Stimulated activated CD8-positive, alpha-beta memory T cell treated with anti-CD3 and anti-CD28 coated beads, Interleukin-7, amount 100 ng/mL, for 1 hour (primary cell): ENCODE data around the gene FADS6.
"Not testable (repeated sequence)": the region's sequence is repeated elsewhere in the genome, so short reads cannot be mapped to it uniquely, and the experiment has no call there.

Experiments used
- DNase-seq, 2 donors: peaks; one replicate each; pipeline ENCODE4 v3.0.0-alpha.2; 2020; ENCODE audit warnings: low read depth in 2 of 2

FADS6 gene

DNA sequence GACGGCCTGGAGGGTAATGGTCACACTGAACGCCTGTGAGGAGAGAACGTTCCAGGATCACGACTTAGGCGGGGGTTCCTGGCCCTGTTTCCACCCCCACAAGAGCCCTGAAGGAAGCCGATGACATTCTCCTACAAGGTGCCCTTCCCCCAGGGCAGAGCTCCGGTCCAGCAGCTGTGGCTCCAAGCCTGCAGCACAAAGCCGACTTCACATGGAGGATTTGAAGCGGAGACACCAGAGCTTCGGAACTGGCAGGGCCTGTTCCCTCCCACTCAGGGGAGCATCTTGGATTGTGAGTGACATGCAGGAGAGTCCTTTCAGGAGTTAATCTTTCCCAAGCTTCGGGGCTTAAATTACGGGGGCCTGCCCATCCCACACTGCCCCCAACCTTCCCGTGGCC is 5.0 kb downstream of the FADS6 start:
- DNase-seq = no peak

DNA sequence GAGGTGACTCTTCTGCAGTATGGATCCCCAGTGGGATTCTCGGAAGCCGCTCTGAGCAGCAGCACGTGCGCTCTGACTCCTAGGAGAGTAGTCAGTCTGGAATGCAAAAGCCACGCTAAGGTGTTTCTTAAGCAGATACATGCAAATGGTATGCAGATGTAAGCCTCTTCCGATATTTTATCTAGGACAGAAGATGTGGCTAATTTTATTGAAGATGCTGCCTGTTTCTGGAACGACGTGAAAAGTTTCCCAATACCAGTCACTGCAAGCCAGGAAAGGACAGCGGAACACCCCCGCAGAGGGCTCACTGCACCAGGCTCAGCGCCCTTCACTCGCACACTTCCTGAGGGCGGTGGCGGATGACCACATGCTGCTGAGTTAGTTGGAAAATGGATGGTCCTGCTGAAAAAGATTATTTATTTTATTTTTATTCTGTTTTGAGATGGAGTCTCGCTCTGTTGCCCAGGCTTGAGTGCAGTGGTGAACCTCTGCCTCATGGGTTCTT is 10.1 kb downstream of the FADS6 start:
- DNase-seq = no peak

DNA sequence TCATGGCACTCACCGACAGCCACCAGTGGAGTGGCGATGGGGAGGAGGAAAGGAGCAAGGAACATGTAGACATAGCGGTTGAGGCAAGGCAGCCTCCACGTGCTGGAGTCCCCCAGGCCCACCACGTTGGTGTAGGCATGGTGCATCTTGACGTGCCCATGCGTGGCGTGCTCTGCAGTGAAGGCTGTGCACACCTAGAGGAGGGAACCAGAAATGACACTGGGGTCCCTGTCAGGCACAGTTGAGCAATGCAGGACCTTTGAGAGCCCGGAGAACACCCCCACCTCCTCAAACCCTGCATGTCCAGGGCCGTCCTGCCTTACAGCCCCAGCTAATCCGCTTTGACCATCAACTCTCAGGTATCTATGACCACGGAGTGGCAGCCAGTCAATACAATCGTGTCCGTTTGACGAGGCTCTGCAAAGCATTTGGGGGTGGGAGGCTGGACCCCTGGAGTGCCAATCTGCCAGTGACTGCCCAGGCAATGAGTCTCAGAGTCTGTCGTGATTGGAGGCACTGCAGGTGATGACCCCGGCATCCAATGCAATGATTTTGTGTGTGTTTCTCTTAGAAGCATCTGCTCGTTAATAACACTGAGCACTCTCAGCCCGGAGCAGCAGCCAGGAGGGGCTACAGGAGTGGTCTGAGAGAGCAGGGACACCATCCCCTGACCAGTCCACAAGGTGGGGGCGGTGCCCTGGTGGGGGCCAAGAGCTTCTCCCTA is 10.8 kb downstream of the FADS6 start:
- DNase-seq = no peak

DNA sequence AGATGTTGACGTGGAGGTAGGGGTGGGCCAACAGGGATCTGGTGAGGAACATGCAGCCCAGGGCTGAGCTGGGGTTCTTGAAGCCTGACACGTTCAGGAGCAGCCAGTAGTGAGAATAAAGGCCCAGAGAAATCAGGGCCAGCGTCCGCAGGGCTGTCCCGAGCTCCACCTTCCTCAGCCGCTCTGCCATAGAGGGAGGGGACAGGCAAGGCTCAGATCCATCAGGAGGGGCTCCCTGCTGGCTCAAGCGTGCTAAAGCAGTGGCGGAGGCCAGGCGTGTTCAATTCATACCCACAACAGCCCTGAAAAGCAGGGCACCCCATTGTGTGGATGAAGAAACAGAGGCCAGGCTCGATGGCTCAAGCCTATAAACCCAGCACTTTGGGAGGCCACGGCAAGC is 12.4 kb downstream of the FADS6 start:
- no peak for DNase-seq

DNA sequence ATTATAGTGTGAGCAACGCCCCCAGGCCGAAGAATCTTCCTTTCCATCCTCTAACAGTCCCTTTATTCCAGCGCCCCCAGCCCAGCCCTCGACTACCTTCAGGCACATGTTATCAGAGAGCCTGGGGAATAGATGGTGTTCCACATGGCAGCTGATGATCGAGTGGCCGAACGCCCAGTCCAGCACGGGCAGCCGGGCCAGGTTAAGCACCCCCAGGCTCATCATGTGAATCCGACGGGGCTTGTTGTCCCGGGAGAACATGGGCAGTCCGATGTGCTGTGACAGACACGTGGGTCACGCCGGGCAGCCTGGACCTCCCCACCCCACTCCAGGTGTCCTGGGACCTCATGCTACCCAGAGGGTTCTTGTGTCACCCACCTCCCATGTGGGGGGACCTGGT is 14.1 kb downstream of the FADS6 start:
- no peak for DNase-seq

DNA sequence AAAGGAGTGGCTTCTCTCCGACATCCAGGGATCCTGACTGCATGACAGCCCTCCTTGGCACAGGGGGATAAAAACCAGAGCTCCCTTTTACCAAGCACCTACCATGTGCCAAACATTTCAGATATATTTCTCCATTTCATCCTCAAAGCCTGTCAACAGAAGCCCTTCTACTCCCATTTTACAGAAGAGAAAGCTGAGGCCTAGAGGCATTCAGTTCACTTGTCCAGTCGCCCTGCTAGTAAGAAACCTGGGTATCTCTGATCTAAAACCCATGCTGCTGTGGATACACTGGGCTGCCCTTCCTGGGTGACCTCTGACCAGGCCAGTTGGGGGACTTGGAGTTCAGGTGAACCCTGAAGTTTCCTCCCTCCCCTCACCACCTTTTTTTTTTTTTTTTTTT is 14.8 kb downstream of the FADS6 start:
- DNase-seq = no peak

DNA sequence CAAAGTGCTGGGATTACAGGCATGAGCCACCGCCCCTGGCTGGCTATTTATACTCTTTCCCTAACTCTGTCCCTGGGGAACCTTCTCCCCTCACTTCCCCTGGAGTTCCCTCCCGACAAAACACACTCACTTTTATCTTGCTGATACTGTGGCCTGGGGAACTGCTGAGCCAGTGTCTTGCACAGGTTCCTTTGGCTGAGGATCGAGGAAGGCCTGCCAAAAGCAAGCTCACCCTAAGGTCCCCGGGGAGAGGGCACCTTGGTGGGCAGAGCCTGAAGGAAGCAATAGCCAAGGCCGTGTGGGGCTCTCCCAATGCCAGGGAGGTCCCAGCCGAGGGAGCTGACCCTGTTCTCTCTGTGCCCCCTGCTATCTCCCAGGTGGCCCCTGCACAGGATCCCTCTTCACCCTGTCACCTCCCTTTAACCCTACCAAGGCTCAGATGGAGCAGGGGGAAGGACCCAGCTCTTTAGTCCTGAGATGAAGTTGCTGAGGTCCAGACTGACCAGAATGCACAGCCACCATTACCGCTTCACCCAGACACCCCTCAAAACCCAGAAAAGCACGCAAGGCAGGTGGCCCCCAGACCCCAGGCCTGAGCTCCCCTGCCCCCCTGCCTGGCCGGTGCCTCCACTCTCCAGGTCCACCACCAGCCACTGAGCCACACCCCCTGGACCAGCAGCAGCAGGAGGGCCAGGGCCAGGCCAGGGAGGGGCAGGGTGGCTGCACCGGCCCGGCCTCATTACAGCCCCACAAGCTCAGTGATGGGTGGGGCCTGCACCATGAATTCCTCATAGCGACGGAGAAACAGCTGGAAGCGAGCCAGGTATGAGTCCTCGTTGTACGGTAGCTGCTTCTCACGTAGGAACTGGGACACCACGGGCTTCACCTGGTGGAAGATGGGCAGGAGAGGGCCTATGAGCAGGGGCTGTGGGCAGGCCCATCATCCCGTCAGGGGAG is 15.6 kb downstream of the FADS6 start:
- no peak for DNase-seq

DNA sequence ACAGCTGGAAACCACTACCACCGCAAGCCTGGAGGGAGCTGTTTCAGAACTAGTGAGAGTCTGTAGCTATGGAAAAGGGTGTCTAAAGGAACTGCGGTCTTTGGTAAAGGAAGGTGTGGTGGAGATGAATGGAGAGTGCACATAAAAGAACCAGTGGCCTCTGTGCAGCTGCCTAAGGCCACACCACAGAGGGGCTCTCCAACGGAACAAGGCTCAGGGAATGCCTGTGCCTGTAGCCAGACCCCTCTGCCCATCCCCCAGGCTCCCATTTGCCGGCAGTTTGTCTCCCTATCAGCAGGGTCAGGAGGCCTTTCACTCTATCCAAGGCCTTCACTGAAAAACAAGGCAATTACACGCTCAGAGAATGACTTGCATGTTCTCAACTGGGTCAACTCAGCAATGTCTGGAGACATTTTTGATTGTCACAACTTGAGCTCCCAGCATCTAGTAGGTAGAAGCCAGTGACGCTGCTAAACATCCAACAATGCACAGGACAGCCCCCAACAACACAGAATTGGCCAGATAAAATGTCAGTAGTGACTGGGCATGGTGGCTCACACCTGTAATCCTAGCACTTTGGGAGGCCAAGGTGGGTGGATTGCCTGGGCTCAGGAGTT is 17.3 kb downstream of the FADS6 start:
- no peak for DNase-seq

DNA sequence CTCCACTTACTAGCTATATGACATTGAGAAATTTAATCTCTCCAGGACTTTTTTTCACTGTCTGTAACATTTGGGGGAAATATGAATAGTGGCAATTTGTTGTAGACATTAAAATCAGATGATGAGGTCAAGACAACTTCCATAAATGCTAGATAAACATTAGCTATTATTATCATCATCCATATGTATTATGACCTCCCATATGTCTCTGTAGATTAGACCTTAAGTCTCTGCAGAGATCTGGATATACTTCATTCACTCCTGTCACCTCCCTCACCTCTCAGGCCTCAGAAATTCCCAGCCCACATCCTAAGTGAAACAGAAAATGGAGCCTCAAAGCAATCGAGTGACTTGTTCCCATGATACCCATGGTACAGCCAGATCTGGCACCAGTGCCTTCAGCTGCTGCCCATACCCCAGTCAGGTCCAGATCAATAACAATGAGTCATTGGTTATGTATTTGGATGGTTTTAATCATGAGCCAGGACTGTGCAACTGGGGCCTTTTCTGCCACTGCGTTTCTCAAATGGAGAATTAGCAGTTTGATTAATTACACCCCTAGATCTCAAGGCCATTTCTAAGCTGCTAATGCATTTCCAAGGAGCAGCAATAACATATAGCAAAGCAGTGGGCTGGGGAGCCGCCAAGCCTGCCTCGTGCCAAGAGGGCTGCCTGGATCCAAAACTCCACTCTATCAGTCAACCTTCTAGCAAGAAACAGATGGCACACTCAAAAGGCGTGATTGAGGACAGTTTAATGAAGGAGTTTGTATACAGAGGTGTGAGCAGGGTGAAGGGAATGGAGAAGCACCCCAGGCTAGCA is 18.1 kb downstream of the FADS6 start:
- no peak for DNase-seq

DNA sequence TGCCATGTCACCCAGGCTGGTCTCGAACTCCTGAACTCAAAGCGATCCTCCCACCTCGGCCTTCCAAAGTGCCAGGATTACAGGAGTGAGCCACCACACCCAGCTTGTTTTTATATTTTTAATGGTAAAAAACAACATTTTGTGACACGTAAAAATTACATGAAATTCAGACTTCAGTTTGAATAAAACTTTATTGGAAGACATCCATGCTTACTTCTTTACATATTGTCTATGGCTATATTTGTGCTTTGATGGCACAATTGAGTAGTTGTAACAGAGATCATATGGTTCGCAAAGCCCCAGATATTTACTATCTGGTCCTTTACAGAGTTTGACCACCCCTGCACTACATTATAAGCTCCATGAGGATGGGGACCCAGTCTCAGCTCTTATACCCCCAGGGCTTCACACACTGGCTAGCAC is 18.8 kb downstream of the FADS6 start:
- DNase-seq = no peak

DNA sequence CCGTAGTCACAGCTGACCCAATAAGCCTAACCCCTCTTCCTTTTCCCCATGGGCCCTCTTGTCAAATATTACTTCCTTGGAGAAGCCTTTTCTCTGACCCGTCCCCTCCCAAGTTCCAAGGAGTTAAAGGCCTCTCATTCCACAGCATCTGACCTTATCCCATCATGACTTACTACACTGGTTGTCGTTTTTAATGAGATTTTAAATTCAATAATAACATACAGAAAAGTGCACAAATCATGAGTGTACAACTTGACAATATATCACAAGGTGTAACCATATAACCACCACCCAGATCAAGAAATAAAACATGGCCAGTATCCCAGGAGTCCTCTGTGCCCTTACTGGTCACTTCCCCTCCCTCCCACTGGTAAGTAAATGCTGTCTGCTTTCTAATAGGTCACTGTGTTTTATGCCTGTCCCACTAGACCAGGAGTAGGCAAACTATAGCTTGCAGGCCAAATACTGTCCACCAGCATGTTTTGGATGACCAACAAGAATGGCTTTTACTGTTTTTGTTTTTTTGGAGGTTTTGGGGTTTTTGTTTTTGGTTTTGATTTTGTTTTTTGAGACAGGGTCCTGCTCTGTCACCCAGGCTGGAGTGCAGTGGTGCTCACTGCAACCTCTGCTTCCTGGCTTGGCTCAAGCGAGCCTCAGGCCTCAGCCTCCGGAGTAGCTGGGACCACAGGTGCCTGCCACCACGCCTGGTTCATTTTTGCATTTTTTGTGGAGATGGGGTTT is 19.4 kb downstream of the FADS6 start:
- no peak for DNase-seq

DNA sequence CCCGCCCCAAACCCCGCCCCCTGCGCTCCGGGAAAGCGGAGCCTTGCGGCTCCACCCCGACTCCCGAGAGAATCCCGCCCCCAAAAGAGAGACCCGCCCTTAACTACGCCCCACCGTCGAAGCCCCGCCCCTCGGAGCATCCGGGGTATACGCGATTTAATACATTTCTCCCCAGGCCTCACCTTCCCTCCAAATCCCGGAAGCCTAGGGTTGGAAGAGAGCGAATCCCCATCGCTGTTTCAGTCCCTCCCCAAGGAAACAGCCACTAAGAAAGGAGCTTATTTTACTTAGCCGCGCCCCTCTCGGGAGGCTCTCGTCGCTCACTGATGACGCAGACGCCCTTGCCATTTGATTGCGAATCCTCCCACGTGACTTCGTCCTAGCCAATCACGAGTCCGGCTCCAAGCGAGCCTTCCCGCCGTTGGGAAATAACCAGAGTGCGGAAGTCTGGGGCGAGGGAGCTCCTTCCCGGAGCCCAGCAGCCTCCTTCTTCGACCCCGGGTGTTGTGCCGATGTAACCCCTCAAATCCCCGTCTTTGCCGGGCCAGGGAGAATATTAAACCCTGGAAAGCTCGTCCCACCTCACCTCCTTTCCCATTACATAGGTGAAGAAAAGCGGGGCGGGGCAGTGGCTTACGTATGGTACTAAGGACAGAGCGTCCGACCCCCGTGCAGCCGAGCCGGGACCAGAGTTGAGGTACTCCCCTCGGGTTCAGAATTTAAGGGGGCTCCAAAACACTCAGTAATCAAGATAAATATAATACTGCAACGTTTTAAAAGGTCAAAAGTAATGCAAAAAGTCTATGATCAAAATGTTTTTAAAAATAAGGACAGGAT is 20.2 kb downstream of the FADS6 start:
- DNase-seq = peak; percentile 98 to 99

DNA sequence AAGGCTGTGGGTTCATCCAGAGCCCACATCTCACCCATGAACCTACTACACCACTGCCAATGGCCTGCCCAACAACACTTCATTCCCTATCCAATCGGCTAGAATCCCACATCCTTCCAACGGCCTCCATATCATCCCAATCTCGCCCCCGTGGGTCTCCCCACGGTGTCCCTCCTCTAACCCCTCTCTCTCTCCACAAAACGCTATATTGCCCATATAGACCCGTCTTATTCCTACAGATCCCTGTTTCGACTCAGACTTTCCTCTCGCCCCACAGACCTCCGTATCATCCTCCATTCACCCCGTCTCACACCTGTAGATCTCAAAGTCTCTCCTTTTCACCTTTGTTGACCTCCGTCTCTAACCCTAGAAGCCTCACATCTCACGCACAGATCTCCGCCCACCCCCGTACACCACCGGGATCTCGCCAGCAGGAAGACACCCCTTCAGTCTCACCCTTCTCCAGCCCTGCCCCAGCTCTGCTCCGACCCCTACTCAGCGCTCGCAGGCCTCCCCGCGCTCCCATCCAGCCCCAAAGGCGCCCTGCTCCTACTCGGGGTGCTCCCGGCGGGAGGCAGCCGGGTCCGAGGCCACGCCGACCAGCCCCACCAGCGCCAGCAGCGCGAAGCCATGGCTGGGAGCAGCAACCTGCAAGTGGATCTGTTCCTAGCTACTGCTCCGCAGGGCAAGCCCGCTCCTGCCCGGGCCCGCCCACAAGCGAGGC is 21.0 kb downstream of the FADS6 start, which contains the start of gene FDXR:
Gene FDXR (minus strand): TSS at position 682 of the 724 bp plus-strand sequence. CDS start 50 bp downstream, at position 632.
- no peak for DNase-seq

DNA sequence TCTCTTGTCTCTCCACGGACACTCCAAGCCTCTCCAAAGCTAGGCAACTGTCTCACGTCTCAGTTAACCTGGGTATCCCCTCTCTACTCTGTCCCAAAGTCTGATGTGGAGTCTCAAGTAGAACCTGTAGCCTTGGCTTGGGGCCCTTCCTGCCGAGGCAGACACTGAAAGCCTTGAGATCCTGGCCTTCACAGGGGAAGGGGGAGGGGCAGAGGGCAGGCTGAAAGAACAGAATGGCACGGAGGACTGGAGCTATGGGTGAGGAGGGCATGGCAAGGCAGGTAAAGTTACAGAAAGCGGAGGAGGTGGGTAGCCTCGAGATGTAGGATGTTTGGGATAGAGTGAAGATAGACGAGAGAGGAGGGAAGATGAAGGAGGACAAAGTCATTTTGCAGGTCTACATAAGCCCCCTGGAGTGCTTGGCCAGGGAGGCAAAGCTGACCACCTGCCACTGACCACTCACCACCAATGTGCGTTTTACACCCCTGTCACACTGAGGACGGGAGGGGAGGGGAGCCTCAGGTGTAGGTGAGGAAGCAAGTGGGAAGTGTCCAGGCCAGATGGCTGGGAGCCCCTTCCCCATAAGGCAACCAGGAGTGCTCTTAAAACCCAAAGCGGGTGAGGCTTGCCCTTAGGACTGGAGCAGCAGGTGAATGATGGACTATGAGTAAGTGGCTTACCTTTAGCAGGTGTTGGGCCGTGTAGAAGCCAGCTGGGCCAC is 21.9 kb downstream of the FADS6 start:
- DNase-seq = no peak

DNA sequence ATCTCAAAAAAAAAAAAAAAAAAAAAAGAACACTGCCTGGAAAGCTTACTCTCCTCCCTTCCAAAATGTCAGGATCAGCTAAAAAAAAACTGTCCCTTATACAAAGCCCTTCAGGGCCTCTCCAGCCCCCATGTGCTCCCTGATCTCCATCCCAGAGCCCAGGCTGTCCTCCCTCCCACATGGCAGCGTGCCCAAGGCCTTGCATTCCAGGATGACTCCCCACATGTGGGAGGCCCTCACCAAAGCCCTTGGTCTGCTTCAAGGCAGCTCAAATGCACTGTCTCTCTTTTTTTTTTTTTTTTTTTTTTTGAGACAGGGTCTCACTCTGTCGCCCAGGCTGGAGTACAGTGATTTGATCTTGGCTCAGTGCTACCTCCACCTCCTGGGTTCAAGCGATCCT is 22.9 kb downstream of the FADS6 start:
- DNase-seq = no peak

DNA sequence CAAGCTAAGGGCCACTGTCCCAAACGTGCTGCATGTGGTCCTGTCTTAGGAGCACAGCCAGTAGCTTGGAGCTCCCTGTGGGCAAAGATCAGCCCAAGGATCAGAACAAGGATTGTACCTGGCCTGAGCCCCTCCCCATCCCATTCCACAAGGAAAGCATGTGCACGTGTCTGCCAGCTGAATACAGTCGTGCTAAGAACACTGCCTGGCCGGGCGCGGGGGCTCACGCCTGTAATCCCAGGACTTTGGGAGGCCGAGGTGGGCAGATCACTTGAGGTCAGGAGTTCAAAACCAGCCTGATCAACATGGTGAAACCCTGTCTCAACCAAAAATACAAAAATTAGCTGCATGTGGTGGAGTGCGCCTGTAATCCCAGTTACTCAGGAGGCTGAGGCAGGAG is 23.4 kb downstream of the FADS6 start:
- DNase-seq = not testable (repeated sequence)

DNA sequence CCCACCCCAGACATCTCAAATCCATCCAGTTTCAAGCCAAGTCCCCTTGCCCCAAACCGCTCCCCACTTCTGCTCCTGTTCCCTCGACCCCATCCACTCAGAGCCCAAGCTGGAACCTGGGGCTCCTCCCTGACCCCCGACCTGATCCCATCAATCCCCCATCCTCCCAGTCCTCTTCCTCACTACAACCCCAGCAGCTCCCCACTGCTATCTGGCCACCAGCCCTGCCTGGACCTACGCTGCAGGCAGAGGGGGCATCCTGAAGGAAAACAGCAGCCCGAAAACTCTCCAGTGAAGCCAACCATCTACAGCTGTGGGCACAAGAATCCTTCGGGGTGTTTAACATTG is 24.6 kb downstream of the FADS6 start:
- DNase-seq = no peak

DNA sequence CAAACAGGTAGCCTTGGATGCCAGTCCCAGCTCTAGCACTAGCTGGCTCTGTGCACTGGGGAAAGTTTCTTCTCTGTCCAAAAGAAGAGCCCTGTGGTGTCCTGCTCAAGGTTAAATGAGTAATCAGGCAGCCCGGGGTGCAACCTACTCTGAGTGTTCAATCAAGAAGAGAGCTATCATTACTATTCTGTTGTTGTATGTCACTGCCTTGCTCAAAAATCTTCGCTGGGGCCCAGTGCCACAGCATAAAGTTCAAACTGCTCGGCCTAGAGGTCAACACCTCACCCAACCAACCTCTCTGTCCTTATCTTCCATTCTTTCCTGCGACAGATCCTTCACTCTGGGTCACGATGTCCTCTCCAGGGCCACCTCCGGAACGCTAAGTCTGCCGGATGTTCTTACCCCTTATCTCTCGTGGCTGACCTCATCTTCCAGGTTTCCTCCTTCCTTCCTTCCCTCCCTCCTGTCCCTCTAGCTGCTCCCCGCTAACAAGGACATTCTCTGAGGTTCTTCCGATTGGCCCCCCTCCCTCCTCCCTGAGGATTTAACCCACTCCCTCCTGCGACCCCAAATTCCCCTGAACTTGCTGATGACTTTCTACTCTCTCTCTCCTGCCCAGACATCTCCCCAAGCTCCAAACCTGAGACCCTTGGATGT is 25.1 kb downstream of the FADS6 start:
- no peak for DNase-seq
